PC-9 (cell line): ENCODE results near the gene LAX1.

Experiments used
- CTCF ChIP-seq: fragments of 200-600 bp; sonication (generic); conservative IDR thresholded peaks from 2 replicates; pipeline ENCODE4 v1.6.1; 2017; ENCODE audit warnings: mixed run types, antibody characterized with exemption, mild to moderate bottlenecking, moderate library complexity
- EZH2 ChIP-seq: fragments of 200-600 bp; sonication (generic); IDR thresholded peaks from 2 replicates; pipeline ENCODE4 v1.8.0; 2017; ENCODE audit warnings: antibody characterized with exemption, low read depth

GRCh38 chr1:203733009-203733863 lies 31.7 kb upstream of the LAX1 start:
- TF ChIP-seq EZH2 (no peak), CTCF (no peak)
